Measurements from ENCODE around the gene BUB1B.

GRCh38 chr15:40226736-40227135 is 65.9 kb downstream of the BUB1B start:
- no peak for TF ChIP-seq EP300 (IDR thresholded peaks at IDR 0.05)
- no peak for TF ChIP-seq CTCF (IDR thresholded peaks at IDR 0.05)
- no peak for TF ChIP-seq POLR2A (IDR thresholded peaks at IDR 0.05)
- TF ChIP-seq POLR2AphosphoS5 (IDR thresholded peaks at IDR 0.05): no peak

Data from sigmoid colon (tissue), 4 donors.